ENCODE measurements around the gene THAP9. TPM values are rescaled to one million over a fixed set of nuclear protein-coding genes. Genes with fewer than 3 reads are reported as not detected.
A peak's percentile ranks its signal among the peaks of the same experiment; 100 is the strongest.
"Not testable (repeated sequence)": the region's sequence is repeated elsewhere in the genome, so short reads cannot be mapped to it uniquely, and the experiment has no call there.

Gene THAP9, protein sequence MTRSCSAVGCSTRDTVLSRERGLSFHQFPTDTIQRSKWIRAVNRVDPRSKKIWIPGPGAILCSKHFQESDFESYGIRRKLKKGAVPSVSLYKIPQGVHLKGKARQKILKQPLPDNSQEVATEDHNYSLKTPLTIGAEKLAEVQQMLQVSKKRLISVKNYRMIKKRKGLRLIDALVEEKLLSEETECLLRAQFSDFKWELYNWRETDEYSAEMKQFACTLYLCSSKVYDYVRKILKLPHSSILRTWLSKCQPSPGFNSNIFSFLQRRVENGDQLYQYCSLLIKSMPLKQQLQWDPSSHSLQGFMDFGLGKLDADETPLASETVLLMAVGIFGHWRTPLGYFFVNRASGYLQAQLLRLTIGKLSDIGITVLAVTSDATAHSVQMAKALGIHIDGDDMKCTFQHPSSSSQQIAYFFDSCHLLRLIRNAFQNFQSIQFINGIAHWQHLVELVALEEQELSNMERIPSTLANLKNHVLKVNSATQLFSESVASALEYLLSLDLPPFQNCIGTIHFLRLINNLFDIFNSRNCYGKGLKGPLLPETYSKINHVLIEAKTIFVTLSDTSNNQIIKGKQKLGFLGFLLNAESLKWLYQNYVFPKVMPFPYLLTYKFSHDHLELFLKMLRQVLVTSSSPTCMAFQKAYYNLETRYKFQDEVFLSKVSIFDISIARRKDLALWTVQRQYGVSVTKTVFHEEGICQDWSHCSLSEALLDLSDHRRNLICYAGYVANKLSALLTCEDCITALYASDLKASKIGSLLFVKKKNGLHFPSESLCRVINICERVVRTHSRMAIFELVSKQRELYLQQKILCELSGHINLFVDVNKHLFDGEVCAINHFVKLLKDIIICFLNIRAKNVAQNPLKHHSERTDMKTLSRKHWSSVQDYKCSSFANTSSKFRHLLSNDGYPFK
- total RNA-seq: 5.5 TPM
- long read RNA-seq, partial matches to known transcripts: 0 of 4 reads
- long read RNA-seq, other reads (novel, unspliced or antisense): 1 of 4 reads

DNA sequence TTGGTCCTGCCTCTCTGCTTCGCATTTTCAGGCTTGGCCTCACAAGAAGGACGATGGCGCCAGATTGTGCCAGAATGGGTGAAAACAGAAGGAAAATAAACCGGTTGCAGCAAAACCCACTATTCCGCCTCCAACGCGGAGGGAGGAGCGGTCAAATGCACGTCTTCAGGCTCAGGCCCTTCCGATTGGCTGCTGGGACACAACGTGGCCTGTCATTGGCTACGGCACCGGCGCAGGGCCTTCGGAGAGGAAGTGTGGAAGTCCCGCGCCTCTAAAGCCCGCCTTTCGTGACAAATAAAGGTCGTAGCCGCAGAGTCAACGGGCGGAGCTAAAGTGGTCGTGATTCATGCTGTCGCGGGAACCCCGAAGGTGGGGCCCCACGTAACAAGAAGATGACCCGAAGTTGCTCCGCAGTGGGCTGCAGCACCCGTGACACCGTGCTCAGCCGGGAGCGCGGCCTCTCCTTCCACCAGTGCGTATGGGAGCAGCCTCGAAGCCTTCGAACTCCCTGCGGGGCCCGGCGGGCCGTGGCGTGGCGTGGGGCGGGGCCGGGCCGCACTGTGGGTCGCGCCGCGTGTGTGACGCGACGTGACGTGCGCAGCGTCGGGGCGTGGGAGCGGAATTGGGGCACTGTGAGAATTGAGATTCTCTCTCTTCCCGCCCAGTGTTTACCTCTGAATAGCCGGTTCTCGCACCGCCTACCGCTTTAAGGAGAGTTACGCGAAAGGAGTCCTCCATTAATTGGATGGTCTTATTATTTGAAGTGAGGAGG is at the start of gene THAP9:
Gene THAP9 (plus strand): TSS at position 325 of the 772 bp plus-strand sequence. CDS start 68 bp downstream, at position 393.
- intact Hi-C loops (cut with DNase I): loop anchor here (1.0 to 2.0 kb wide), 4 partner anchors 9 to 470 kb away; partner anchors contain the start of genes COPS4, ENOPH1, HNRNPDL and SEC31A
- DNase-seq (ENCODE audit: missing footprints): peak; percentile 99
- ATAC-seq: peak; percentile 98

DNA sequence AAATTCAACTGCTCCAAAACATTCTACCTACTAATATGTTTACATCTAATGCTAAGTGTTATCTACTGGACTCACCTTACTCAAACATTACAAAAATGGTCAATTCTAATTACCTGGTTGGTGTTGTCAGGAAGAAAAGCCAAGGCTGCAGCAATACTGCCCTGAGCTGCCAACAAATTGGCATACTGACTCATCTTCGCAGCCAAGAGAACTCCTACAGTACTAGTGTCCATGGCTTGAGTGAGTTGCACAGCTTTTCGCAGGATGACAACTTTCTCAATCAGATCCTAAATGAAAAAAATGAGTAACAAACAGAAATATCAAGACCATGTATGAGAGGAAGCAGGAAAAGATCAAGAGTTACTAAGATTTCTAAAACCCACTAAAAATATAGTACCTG is 49.2 kb upstream of the THAP9 start:
- DNase-seq (ENCODE audit: missing footprints): no peak
- intact Hi-C loops (cut with DNase I): no loop called here
- no peak for ATAC-seq

DNA sequence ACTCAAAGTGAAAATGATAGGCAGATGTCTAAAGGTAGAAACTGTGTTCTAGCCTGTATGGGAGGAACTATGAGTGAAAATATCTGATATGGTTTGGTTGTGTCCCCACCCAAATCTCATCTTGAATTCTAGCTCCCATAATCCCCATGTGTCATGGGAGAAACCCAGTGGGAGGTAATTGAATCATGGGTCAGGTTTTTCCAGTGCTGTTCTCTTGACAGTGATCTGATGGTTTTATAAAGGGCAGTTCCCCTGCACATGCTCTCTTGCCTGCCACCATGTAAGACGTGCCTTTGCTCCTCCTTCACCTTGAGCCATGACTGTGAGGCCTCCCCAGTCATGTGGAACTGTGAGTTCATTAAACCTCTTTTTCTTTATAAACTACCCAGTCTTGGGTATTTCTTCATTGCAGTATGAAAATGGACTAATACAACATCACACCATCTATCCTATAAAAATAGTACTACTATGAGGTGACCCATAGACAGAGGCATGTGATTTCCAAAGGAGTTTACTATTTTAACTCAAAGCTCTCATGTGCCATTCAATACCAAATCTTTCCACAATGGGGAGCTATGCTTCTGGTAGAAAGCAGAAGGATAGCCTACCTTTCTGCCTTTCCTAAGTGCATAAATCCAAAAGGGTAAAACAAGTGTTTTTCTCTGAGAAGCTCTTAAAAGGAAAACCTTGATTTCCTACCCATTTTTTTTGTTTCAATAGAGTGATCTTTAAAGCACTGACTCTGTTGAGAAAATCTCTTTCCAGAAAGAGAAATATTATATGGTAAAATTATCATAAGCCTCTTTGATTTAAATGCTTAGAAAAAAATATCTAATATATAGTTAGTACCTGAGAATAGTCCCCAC is 48.4 kb upstream of the THAP9 start:
- intact Hi-C loops (cut with DNase I): no loop called here
- no peak for ATAC-seq
- DNase-seq (ENCODE audit: missing footprints): no peak

DNA sequence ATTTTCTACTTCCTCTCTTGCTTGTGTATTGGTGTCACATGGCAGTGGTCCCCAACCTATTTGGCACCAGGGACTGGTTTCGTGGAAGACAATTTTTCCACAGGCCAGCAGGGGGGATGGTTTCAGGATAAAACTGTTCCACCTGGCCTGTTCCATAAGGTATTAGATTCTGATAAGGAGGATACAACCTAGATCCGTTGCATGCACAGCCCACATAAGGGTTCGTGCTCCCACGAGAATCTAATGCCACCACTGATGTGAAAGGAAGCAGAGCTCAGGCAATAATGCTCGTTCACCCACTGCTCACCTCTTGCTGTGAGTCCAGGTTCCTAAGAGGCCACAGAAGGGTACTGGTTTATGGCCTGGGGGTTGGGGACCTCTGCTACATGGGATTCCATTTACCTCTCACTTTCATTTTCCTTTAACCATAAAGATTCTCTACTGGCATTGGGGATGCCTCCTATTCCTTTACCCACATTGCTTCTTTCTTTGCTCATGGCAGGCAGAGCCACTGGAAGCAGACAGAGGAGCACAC is 47.7 kb upstream of the THAP9 start:
- DNase-seq (ENCODE audit: missing footprints) (no peak), ATAC-seq (no peak)
- intact Hi-C loops (cut with DNase I): no loop called here

DNA sequence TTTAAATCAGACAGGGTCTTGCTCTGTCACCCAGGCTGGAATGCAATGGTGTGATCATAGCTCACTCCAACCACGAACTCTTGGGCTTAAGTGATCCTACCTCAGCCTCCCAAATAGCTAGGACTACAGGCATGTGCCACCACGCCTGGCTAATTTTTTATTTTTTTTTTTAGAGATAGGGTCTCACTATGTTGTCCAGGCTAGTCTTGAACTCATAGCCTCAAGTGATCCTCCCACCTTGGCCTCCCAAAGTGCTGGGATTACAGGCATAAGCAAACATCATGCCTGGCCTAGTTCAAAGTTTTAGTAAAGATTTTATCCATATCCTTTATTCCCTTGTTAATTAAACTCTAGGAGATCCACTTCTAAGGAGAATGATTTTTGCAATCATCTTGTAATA is 40.0 kb upstream of the THAP9 start:
- DNase-seq (ENCODE audit: missing footprints); intact Hi-C loops (cut with DNase I); ATAC-seq: not testable (repeated sequence)

DNA sequence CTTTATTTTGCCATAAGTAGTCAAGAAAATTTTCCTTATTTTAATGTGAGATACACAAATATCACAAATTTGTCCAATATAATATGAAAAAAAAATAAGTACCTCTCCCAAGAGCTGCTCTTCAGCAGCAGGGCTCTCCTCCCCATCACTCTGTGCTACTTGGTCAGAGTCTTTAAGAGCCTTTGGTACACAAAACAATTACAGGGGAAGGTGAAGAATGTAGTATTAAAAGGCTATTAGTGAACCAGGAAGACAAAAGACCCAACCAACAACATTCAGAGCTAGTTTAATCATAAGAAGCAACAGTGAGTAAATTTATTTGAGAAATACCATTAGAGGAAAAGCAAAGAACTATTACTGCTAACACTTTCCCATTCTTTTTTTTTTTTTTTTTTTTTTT is 39.0 kb upstream of the THAP9 start:
- intact Hi-C loops (cut with DNase I): no loop called here
- DNase-seq (ENCODE audit: missing footprints) (no peak), ATAC-seq (no peak)

DNA sequence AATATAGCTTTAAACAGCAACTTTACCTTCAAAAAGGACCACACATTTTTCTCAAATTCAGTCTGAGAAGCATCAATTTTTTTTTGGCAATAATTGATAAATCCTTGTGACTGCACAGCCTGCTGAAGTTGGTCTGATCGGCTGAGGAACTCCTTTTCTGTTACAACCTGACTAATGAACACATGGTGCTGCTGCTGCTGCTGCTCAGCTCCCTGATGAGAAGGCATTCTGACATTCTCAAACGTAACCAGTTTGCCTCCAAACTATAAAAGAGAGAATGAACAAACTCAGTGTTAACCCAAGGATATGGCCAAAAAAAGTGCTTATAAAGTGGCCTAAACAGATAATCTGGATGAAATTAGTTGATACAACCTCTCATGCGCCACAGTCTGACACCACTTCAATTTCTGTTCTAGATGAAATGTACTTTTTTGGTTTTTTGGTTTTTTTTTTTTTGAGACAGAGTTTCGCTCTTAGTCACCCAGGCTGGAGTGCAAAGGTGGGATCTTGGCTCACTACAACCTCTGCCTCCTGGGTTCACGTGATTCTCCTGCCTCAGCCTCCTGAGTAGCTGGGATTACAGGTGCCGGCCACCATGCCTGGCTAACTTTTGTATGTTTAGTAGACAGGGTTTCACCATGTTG is 36.1 kb upstream of the THAP9 start:
- ATAC-seq (no peak), DNase-seq (ENCODE audit: missing footprints) (no peak)
- intact Hi-C loops (cut with DNase I): no loop called here

DNA sequence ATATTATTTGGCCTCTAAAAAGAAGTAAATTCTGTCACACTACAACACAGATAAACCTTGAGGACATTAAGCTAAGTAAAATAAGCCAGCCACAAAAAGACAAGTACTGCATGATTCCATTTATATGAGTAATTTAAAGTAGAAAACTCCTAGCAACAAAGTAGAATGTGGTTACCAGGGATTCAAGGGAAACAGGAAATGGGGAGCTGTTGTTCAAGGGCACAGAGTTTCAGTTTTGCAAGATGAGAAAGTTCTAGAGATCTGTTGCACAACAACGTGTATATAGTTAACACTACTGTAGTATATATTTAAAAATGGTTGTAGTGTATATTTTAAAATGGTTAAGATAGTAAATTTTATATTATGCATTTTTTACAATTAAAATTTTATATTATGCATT is 34.9 kb upstream of the THAP9 start:
- intact Hi-C loops (cut with DNase I): loop anchor here (5.0 kb wide), 1 partner anchor 33 kb away; no protein-coding TSS in a partner anchor
- no peak for ATAC-seq
- DNase-seq (ENCODE audit: missing footprints): no peak

DNA sequence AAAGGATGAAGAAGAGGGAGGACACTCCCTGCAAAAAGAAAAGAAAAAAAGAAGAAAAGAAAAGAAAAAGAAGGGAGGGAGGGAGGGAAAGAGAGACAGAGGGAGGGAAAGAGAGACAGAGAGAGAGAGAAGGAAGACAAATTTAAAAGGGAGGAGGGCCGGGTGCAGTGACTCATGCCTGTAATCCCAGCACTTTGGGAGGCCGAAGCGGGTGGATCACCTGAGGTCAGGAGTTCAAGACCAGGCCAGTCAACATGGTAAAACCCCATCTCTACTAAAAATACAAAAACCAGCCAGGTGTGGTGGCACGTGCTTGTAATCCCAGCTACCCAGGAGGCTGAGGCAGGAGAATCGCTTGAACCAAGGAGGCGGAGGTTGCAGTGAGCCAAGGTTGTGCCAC is 34.5 kb upstream of the THAP9 start:
- intact Hi-C loops (cut with DNase I): loop anchor here (5.0 kb wide), 1 partner anchor 34 kb away; no protein-coding TSS in a partner anchor
- not testable (repeated sequence) for ATAC-seq; DNase-seq (ENCODE audit: missing footprints)

DNA sequence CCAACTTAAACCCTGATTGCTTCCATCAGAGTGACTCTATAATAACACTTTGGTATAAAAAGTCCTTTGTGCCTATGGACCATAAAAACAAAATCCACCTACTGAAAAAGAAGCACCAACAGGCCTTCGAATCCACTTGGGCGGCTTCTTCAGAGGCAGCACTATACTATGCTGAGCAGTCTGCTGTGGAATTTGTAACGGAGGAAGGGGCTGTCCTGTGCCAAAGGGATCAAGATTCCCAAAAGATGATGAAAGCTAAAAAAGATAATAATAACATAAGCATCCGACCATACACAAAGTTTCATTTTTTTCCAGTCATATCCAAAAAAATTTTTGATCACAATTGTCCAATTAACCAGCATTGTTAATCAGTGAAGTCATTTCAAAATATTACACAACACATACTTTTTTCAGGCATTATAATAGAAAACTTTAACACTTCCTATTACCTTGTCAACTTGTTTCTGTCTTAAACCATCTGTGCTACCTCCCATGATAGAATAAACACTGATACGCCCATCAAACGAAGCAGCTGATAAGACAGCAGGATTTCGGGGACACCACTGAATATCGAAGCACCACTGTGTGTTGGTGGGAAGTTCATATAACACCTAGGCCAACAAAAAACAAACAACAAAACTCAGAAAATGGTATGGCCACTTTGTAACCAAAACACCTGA is 33.7 kb upstream of the THAP9 start:
- intact Hi-C loops (cut with DNase I): loop anchor here (5.0 kb wide), 1 partner anchor 35 kb away; no protein-coding TSS in a partner anchor
- ATAC-seq: no peak
- no peak for DNase-seq (ENCODE audit: missing footprints)

DNA sequence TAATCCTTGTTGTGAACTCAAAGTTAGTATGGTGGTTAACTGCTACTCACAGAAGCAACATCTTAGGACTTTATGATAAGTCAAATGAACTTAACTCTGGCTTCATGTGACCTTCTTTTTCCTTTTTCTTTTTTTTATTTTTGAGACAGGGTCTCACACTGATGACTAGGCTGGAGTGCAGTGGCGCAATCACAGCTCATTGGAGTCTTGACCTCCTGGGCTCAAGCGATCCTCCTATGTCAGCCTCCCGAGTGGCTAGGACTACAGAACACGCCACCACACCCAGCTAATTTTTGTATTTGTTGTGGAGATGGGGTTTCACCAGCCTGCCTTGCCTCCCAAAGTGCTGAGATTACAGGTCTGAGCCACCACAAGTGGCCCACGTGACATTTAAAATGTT is 32.0 kb upstream of the THAP9 start:
- DNase-seq (ENCODE audit: missing footprints) (no peak), ATAC-seq (no peak)
- intact Hi-C loops (cut with DNase I): loop anchor here (5.0 kb wide), 1 partner anchor 36 kb away; no protein-coding TSS in a partner anchor

DNA sequence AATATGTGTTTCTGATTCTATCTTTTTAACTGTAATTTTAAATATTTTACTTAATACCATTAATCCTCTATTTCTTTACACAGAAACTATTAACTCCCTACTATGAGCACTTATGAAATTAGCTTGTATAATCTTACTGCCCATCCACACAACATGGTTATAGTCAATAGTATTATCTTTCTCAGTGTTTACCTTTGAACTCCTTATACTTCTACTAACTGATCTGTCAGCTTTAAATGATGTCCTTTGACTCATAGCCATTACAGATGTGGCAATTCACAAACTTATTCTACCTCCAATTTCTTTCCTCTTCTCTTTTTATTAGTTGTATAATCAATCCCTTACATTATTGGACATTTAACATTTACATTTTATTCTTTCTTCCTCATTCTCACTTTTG is 15.1 kb upstream of the THAP9 start:
- intact Hi-C loops (cut with DNase I): no loop called here
- ATAC-seq (no peak), DNase-seq (ENCODE audit: missing footprints) (no peak)

DNA sequence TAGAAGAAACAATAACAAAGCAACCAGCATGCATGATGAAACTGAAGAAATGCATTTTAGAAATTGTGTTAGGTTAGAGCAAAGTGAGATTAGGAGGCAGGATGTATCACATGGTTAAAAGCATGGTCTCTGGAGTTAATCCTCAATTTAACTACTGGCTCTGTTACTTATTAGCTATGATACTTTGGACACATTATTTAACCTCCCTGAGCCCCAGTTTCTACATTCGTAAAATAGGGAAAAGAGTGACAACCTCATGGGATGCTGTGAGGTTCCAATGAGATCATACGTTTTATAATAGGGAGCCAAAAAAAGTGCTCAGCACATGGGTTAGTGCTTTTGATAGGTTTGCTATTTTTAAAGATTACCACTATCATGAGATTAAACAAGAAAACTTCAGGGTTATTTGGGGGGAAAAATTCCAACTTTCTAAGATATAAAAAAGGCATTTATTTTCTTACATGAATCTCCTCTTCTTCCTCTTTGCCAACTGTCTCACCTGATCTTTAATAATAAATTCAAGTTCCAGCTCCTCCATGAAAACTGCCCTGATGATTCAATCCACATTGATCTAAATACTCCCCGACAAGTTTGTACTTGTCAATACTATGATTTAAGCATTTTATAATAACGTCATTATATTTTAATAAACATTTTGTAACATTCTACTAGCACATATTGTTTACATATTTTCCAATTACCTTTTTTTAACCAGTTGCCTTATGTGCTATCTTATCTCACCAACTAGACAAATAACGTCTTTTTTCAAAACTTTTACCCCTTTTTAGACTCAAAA is 14.2 kb upstream of the THAP9 start:
- DNase-seq (ENCODE audit: missing footprints) (no peak), ATAC-seq (no peak)
- intact Hi-C loops (cut with DNase I): no loop called here

DNA sequence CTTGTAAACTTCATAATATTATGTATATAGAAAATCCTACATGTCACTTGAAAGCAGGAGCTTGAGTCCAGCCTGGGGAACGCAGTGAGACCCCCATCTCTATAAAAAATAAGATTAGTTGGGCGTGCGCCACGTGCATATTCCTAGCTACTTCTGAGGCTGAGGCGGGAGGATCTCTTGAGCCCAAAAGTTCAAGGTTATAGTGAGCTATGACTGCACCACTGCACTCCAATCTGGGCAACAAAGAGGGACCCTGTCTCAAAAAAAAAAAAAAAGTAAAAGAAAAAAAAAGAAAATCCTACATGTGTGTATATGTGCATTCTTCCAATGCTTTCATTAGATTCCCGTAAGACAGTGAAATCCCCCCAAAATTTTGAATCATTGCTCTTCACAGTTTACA is 11.2 kb upstream of the THAP9 start:
- intact Hi-C loops (cut with DNase I): no loop called here
- ATAC-seq (no peak), DNase-seq (ENCODE audit: missing footprints) (no peak)

DNA sequence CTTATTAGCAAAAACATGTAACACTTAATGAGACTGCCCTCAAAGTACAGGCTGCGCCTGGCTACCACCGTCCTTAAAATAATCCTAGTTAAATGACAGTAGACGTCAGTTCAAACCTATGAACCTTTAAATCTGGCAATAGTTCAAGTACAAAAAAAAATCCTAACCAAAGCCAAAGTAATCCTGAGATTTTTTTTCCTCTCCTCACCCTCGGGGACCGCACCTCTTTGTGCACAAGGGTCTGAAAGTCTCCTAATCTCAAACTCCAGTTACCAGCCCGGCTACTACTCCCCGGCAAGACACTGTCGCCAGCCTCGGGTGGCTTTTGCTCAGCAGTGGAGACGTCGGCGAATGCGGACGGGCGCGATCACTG is 10.0 kb upstream of the THAP9 start:
- intact Hi-C loops (cut with DNase I): loop anchor here (10.0 kb wide), 2 partner anchors 394 to 426 kb away; partner anchors contain the start of gene COQ2
- ATAC-seq (no peak), DNase-seq (ENCODE audit: missing footprints) (no peak)

All from Right ventricle myocardium inferior (tissue), 1 donor.